ENCODE measurements around the gene PKP4.

PKP4 gene

GRCh38 chr2:158542577-158542976 lies 85.8 kb downstream of the PKP4 start:
- DNase-seq: no peak

GRCh38 chr2:158543957-158544356 lies 87.2 kb downstream of the PKP4 start:
- no peak for DNase-seq

- DNase-seq: no peak
Measured at GRCh38 chr2:158544998-158545397, 88.2 kb downstream of the PKP4 start.

- no peak for DNase-seq
Measured at GRCh38 chr2:158546412-158547144, 89.8 kb downstream of the PKP4 start.

GRCh38 chr2:158553257-158553656 lies 96.5 kb downstream of the PKP4 start:
- DNase-seq: no peak

GRCh38 chr2:158554996-158555395 lies 98.2 kb downstream of the PKP4 start:
- DNase-seq: no peak

- DNase-seq: no peak
Measured at GRCh38 chr2:158556124-158556523, 99.4 kb downstream of the PKP4 start.

- DNase-seq: no peak
Measured at GRCh38 chr2:158557752-158558151, 101.0 kb downstream of the PKP4 start.

GRCh38 chr2:158559252-158559651 lies 102.5 kb downstream of the PKP4 start:
- DNase-seq: no peak

- DNase-seq: no peak
Measured at GRCh38 chr2:158560259-158560658, 103.5 kb downstream of the PKP4 start.

GRCh38 chr2:158561054-158561453 lies 104.3 kb downstream of the PKP4 start:
- DNase-seq: no peak

- DNase-seq: no peak
Measured at GRCh38 chr2:158567208-158567607, 110.5 kb downstream of the PKP4 start.

GRCh38 chr2:158569284-158569683 lies 112.5 kb downstream of the PKP4 start:
- no peak for DNase-seq

GRCh38 chr2:158570869-158571268 lies 114.1 kb downstream of the PKP4 start:
- no peak for DNase-seq

GRCh38 chr2:158573739-158574138 lies 117.0 kb downstream of the PKP4 start:
- no peak for DNase-seq

- DNase-seq: no peak
Measured at GRCh38 chr2:158575051-158575635, 118.4 kb downstream of the PKP4 start.

GRCh38 chr2:158577141-158577540 lies 120.4 kb downstream of the PKP4 start:
- peak in 1 of 14 donors; percentile 9 for DNase-seq

- DNase-seq: no peak
Measured at GRCh38 chr2:158578703-158579330, 122.1 kb downstream of the PKP4 start.

- DNase-seq: no peak
Measured at GRCh38 chr2:158579928-158580327, 123.2 kb downstream of the PKP4 start.

GRCh38 chr2:158580760-158581159 lies 124.0 kb downstream of the PKP4 start:
- no peak for DNase-seq

GRCh38 chr2:158582670-158583069 lies 125.9 kb downstream of the PKP4 start:
- peak in 1 of 14 donors; percentile 2 for DNase-seq

GRCh38 chr2:158583923-158584322 lies 127.2 kb downstream of the PKP4 start:
- no peak for DNase-seq

- DNase-seq: peak in 1 of 14 donors; percentile 8
Measured at GRCh38 chr2:158586491-158586890, 129.7 kb downstream of the PKP4 start.

- no peak for DNase-seq
Measured at GRCh38 chr2:158589303-158589702, 132.6 kb downstream of the PKP4 start.

All from C1 segment of cervical spinal cord (tissue), 14 donors.